ENCODE results near the gene MUC2. TPM values are rescaled to one million over a fixed set of nuclear protein-coding genes. Genes with fewer than 3 reads are reported as not detected.

The MUC2 gene
- total RNA-seq, 1 experiment from 2014 or later: 0.47 TPM

- Histone ChIP-seq H3K27me3 (ENCODE audit: insufficient read depth, low read length) (no peaks in the 10 kb centered on the region), H3K4me2 (ENCODE audit: low read length) (peak overlapping the region; percentile 52), H2AFZ (ENCODE audit: low read depth, low read length, poor library complexity, severe bottlenecking) (no peak overlapping the region), H3K4me3 (replicated peaks in 1 of 2; ENCODE audit: low read depth in 1 of 2, low read length in 2 of 2) (no peak overlapping the region), H3K9me3 (ENCODE audit: control insufficient read depth in 1 of 2, insufficient read depth in 1 of 2, low read depth in 1 of 2, low read length in 2 of 2) (no peaks in the 10 kb centered on the region), H3K9ac (ENCODE audit: low read length) (no peak overlapping the region), H4K20me1 (ENCODE audit: insufficient read depth) (no peaks in the 10 kb centered on the region), H3K36me3 (ENCODE audit: control insufficient read depth in 1 of 2, insufficient read depth in 2 of 2, low read length in 2 of 2) (no peaks in the 10 kb centered on the region), H3K9me2 (ENCODE audit: insufficient read depth) (no peaks in the 10 kb centered on the region), H3K79me2 (ENCODE audit: insufficient read depth, low read length) (no peaks in the 10 kb centered on the region), H3K27ac (ENCODE audit: low read depth, low read length) (no peak overlapping the region), H3K4me1 (ENCODE audit: control insufficient read depth in 1 of 2, insufficient read depth in 2 of 2, low read length in 2 of 2) (peaks cover 19 to 33% of the 10 kb centered on the region in 2 experiments)
- ATAC-seq: peak; percentile 25; the same call in 1 of the 2 replicates
- ChIA-PET RAD21 (ENCODE audit: low non-redundant PET in 1 of 2, low total read pairs in 2 of 2, uncharacterized antibody in 2 of 2, unreplicated experiment in 2 of 2) (no interaction called here), CTCF (no interaction called here), POLR2A (no interaction called here)
- no peak for TF ChIP-seq ELF1 (IDR thresholded peaks at IDR 0.05; ENCODE audit: borderline replicate concordance, low read depth)
- TF ChIP-seq CBX3 (IDR thresholded peaks at IDR 0.05; ENCODE audit: low read depth): no peak
- no peak for TF ChIP-seq POLR2A (IDR thresholded peaks at IDR 0.05; ENCODE audit: borderline replicate concordance, extremely low read depth, insufficient read depth, insufficient read length)
- TF ChIP-seq SRF (IDR thresholded peaks at IDR 0.05; ENCODE audit: low read depth): no peak
- TF ChIP-seq EZH2phosphoT487 (IDR thresholded peaks at IDR 0.05; ENCODE audit: borderline replicate concordance): no peak
- TF ChIP-seq ZBTB33 (IDR thresholded peaks at IDR 0.05; ENCODE audit: extremely low read depth, insufficient replicate concordance, low read length): no peak
- no peak for TF ChIP-seq RAD21 (IDR thresholded peaks at IDR 0.05; ENCODE audit: low read depth)
- no peak for TF ChIP-seq REST (IDR thresholded peaks at IDR 0.05; ENCODE audit: low read depth)
- TF ChIP-seq JUND (IDR thresholded peaks at IDR 0.05): no peak
- TF ChIP-seq ZFX (IDR thresholded peaks at IDR 0.05): no peak
- no peak for TF ChIP-seq YY1 (IDR thresholded peaks at IDR 0.05; ENCODE audit: extremely low read depth, insufficient replicate concordance, low read depth, low read length)
- no peak for TF ChIP-seq EZH2 (IDR thresholded peaks at IDR 0.05)
- no peak for TF ChIP-seq FOSL1 (IDR thresholded peaks at IDR 0.05; ENCODE audit: low read depth)
- no peak for TF ChIP-seq ZNF274 (IDR thresholded peaks at IDR 0.05; ENCODE audit: low read depth, low read length)
- TF ChIP-seq SP1 (IDR thresholded peaks at IDR 0.05; ENCODE audit: low read depth): no peak
- TF ChIP-seq CTCF (IDR thresholded peaks at IDR 0.05 in 2 of 3, conservative IDR thresholded peaks at IDR 0.05 in 1 of 3; ENCODE audit: borderline replicate concordance in 1 of 3, insufficient read depth in 1 of 3, low read depth in 2 of 3, low read length in 2 of 3): no peak
- intact Hi-C loops (cut with micrococcal nuclease): no loop called here
- no peak for DNase-seq (ENCODE audit: low read depth, low spot score)
- no TSS peak for BruUV-seq (replicated peaks)
Observed at GRCh38 chr11:1071571-1072115, 3.0 kb upstream of the MUC2 start.
